Osteoblast (primary cell): Measurements from ENCODE around the gene ANXA1. TPM values are rescaled to one million over a fixed set of nuclear protein-coding genes. Genes with fewer than 3 reads are reported as not detected.

Source experiments
- DNase-seq: peaks from one replicate; pipeline ENCODE4 v3.0.0; 2011; ENCODE audit warnings: low spot score, mixed read lengths; ENCODE audit not compliant: insufficient read length; ENCODE audit errors: missing footprints
- H2AFZ ChIP-seq: 2 replicates; pipeline ENCODE4 v1.6.0; 2011; ENCODE audit warnings: mild to moderate bottlenecking, low read length
- H3K27ac ChIP-seq: 2 replicates; pipeline ENCODE4 v1.5.1; 2011; ENCODE audit warnings: mild to moderate bottlenecking, low read depth, low read length, moderate library complexity
- H3K27me3 ChIP-seq: 2 replicates; pipeline ENCODE4 v1.6.0; 2012; ENCODE audit warnings: mild to moderate bottlenecking, control low read depth, inconsistent platforms, low read length, moderate library complexity; ENCODE audit not compliant: insufficient read depth
- H3K36me3 ChIP-seq: 2 replicates; pipeline ENCODE4 v1.5.1; 2011; ENCODE audit warnings: mild to moderate bottlenecking, low read length, control low read depth, moderate library complexity; ENCODE audit not compliant: insufficient read depth
- H3K4me1 ChIP-seq: 2 replicates; pipeline ENCODE4 v1.5.1; 2011; ENCODE audit warnings: mild to moderate bottlenecking, low read length, control low read depth, moderate library complexity; ENCODE audit not compliant: insufficient read depth
- H3K4me2 ChIP-seq: 2 replicates; pipeline ENCODE4 v1.6.0; 2011; ENCODE audit warnings: mild to moderate bottlenecking, low read length; ENCODE audit not compliant: insufficient read depth
- H3K4me3 ChIP-seq: fragments of 200-600 bp; sonication (generic); 3 replicates; pipeline ENCODE4 v1.5.1; 2012; ENCODE audit warnings: mild to moderate bottlenecking, low read length, inconsistent platforms; ENCODE audit not compliant: insufficient read depth
- H3K79me2 ChIP-seq: 2 replicates; pipeline ENCODE4 v1.6.0; 2012; ENCODE audit warnings: mild to moderate bottlenecking, low read length, control low read depth, inconsistent platforms; ENCODE audit not compliant: insufficient read depth
- H3K9me3 ChIP-seq: 2 replicates; pipeline ENCODE4 v1.5.1; 2011; ENCODE audit warnings: low read depth, low read length, control low read depth
- H4K20me1 ChIP-seq: 2 replicates; pipeline ENCODE4 v1.6.0; 2012; ENCODE audit warnings: mild to moderate bottlenecking, low read length, control low read depth; ENCODE audit not compliant: insufficient read depth
- total RNA-seq: library from RNA; depleted of rRNA; stranded (reverse); fragments of >200 nt; gene quantifications from 2 replicates; pipeline ENCODE4 v1.2.3, GENCODE V29; 2012
- TF ChIP-seq, protein P1 (sequence below): IDR thresholded peaks from 2 replicates; pipeline ENCODE4 v1.5.1; 2011; ENCODE audit warnings: mild to moderate bottlenecking, low read depth, low read length, moderate library complexity; ENCODE audit errors: extremely low read depth

Gene ANXA1
- total RNA-seq, 1 donor: 816 TPM

DNA sequence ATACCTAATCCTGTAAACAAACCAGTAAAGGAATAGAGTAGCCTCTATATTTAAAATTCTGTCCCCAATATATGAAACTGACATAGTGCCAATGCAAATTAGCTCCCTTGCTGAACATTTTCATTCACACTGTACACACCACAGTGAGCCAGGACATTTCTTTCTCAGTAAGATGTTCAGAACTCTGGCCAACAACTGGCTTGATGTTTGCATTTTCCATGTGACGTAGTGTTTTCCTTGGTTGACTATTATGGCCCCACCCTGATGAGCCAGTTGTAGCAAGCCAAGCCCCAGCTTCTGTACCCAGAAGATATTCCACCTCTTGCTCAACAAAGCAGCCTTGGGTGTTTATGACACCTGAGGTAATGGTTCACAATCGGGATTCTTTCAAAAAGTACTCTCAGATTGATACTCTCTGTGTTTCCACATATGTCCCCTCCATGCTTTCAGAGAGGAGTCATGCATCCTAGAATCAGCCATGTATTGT is 17.7 kb upstream of the ANXA1 start:
- Histone ChIP-seq H3K27me3 (no peaks in the 10 kb centered on the region), H3K4me2 (no peak overlapping the region), H3K36me3 (no peaks in the 10 kb centered on the region), H4K20me1 (no peaks in the 10 kb centered on the region), H3K4me3 (no peak overlapping the region), H3K4me1 (peaks cover 13% of the 10 kb centered on the region), H3K9me3 (no peaks in the 10 kb centered on the region), H2AFZ (peak overlapping the region; percentile 36), H3K79me2 (no peaks in the 10 kb centered on the region), H3K27ac (no peak overlapping the region)
- no peak for DNase-seq
- TF ChIP-seq, protein P1, sequence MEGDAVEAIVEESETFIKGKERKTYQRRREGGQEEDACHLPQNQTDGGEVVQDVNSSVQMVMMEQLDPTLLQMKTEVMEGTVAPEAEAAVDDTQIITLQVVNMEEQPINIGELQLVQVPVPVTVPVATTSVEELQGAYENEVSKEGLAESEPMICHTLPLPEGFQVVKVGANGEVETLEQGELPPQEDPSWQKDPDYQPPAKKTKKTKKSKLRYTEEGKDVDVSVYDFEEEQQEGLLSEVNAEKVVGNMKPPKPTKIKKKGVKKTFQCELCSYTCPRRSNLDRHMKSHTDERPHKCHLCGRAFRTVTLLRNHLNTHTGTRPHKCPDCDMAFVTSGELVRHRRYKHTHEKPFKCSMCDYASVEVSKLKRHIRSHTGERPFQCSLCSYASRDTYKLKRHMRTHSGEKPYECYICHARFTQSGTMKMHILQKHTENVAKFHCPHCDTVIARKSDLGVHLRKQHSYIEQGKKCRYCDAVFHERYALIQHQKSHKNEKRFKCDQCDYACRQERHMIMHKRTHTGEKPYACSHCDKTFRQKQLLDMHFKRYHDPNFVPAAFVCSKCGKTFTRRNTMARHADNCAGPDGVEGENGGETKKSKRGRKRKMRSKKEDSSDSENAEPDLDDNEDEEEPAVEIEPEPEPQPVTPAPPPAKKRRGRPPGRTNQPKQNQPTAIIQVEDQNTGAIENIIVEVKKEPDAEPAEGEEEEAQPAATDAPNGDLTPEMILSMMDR: no peak

DNA sequence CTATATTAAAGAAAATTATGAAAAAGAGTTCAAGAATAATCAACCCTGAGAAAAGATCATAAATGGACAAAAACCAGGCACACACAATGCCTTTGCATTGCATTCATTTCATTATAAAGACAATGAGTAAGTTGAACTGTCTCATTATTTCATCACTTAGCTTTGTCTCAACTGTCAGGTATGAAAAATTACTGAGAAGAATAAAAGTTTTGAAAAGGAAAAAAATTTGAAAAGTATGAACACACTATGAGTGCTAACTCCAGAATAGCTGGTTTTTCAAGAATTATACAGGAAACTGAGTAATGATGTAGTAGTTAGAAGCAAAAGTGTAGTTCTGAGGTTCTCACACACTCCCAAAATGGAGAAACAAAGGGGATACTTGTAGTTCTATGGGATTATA is 16.3 kb upstream of the ANXA1 start:
- Histone ChIP-seq H3K36me3 (no peaks in the 10 kb centered on the region), H3K27ac (no peak overlapping the region), H4K20me1 (no peaks in the 10 kb centered on the region), H3K27me3 (no peaks in the 10 kb centered on the region), H3K4me1 (peaks cover 13% of the 10 kb centered on the region), H3K9me3 (no peaks in the 10 kb centered on the region), H3K4me3 (no peak overlapping the region), H3K4me2 (no peak overlapping the region), H3K79me2 (no peaks in the 10 kb centered on the region), H2AFZ (no peak overlapping the region)
- peak; percentile 10 for DNase-seq
- TF ChIP-seq, protein P1: no peak

DNA sequence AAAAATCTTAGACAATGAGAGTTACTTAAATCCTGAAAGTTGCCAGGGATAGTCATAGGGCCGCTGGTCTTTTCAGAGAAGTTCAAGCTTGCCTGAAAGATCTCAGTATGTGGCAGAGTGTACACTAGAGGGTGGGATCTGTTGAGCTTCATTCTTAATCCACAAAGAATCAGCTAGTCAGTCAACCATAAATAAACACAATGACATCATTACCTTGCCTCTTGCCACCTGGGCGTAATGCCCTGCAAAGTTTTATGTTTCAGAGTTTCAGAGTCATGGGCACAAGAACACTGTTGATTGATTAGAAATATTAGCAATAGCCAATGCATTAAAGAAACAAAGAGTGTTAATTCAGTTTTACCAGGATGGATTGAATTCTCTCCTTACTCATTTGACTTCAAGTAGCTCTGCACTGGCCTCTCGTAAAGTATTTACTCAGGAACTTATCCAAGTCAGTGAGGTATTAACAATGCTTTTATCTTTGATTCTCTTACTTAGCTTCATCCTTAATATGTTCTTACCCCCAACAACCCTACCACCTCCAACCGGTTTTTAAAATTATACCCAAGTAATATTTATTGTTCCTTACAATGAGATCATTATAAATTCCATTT is 14.3 kb upstream of the ANXA1 start:
- no peaks in the 10 kb centered on the region for H3K79me2 ChIP-seq
- TF ChIP-seq, protein P1: no peak
- no peaks in the 10 kb centered on the region for H3K9me3 ChIP-seq
- no peaks in the 10 kb centered on the region for H3K27me3 ChIP-seq
- H3K4me2 ChIP-seq: no peak overlapping the region
- no peak overlapping the region for H2AFZ ChIP-seq
- no peak overlapping the region for H3K27ac ChIP-seq
- H3K4me1 ChIP-seq: peaks cover 12% of the 10 kb centered on the region
- DNase-seq: no peak
- no peaks in the 10 kb centered on the region for H4K20me1 ChIP-seq
- H3K4me3 ChIP-seq: no peak overlapping the region
- H3K36me3 ChIP-seq: no peaks in the 10 kb centered on the region

DNA sequence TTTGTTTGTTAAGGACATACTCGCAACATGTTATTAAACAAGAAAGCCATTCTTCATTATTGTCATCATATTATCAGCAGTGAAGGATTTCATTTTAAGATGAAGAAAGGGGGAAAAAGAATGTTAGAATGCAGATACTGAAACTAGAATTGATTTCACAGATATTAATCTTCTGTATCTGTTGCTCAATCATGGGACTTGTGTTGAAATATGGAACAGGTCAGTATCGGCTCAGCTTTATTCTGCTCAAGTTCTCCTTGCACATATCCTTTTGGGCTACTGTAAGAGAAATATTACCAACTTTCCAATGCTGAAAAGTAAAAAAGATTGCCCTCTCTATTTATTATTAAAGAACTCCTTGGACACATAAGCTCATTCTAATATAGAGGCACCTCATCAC is 13.8 kb upstream of the ANXA1 start:
- Histone ChIP-seq H3K4me3 (no peak overlapping the region), H4K20me1 (no peaks in the 10 kb centered on the region), H3K4me2 (no peak overlapping the region), H3K4me1 (peaks cover 12% of the 10 kb centered on the region), H3K27me3 (no peaks in the 10 kb centered on the region), H3K79me2 (no peaks in the 10 kb centered on the region), H3K27ac (no peak overlapping the region), H3K36me3 (no peaks in the 10 kb centered on the region), H2AFZ (no peak overlapping the region), H3K9me3 (no peaks in the 10 kb centered on the region)
- TF ChIP-seq, protein P1: no peak
- DNase-seq: no peak
